H1 (cell line): ENCODE results near the gene HIBADH. TPM values are rescaled to one million over a fixed set of nuclear protein-coding genes. Genes with fewer than 3 reads are reported as not detected.

Source experiments
- EGR1 ChIP-seq: IDR thresholded peaks from 2 replicates; pipeline ENCODE4 v1.6.1; 2011; ENCODE audit warnings: low read depth, low read length, borderline replicate concordance
- NRF1 ChIP-seq: IDR thresholded peaks from 2 replicates; pipeline ENCODE4 v1.6.1; 2011; ENCODE audit warnings: mild to moderate bottlenecking, low read depth, low read length, improper control_type of control experiment
- polyA plus RNA-seq, 7 experiments: library from polyadenylated mRNA; depleted of rRNA in 3 of 7; stranded (reverse) in 5 of 7; unstranded in 2 of 7; fragments of >200 nt in 5 of 7; fragments of 200-250 nt in 2 of 7; gene quantifications; 1 replicate in 5 of 7; 2 replicates in 1 of 7; 4 replicates in 1 of 7; pipeline versions ENCODE4 v1.2.1 to v1.2.3, GENCODE V29; 2011 to 2013; ENCODE audit warnings: missing spikeins in 2 of 7, mixed read lengths in 2 of 7
- total RNA-seq: library from RNA; stranded (reverse); fragmentation: NEBNext Ultra II Directional; extraction: Animal tissue kit (Norgen Biotek cat#: 25700); gene quantifications from 2 replicates; pipeline ENCODE4 v1.2.1, GENCODE V29; 2021

HIBADH gene
- total and polyA plus RNA-seq, 2 of the 8 experiments (the other 6 are each of a cell fraction or from before 2014, with no cell fraction given) = 30.1 to 39.5 TPM

DNA sequence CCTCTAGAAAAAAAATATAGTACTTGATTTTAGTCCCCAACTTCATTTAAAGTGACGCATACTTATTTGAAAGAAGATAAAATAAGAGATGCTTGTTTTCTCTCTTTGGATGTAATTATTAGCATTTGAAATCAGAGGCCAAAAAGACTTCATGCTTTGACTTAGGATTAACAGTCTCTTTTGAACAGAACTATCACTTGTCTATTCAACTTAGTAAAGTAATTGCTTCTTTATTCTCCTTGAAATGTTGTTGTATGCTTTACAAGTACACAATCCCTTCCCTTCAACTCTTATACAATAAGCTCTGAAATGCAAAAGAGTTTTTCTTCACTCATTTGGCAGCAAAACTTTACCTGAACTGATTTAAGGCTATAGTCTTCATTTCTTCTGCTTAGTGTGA lies 80.8 kb downstream of the HIBADH start (continued):
- TF ChIP-seq NRF1 (no peak), EGR1 (no peak)
